H9 (cell line): ENCODE data around the gene UCHL1. TPM values are rescaled to one million over a fixed set of nuclear protein-coding genes. Genes with fewer than 3 reads are reported as not detected.
"Not testable (repeated sequence)": the region's sequence is repeated elsewhere in the genome, so short reads cannot be mapped to it uniquely, and the experiment has no call there.

Experiments used
- DNase-seq: peaks from one replicate; pipeline ENCODE4 v3.0.0-alpha.2; 2017
- H2AFZ ChIP-seq: one replicate; pipeline ENCODE4 v1.6.1; 2013; ENCODE audit warnings: mild to moderate bottlenecking, low read length, control low read depth, moderate library complexity
- H2AK5ac ChIP-seq: 2 replicates; pipeline ENCODE4 v1.6.1; 2013; ENCODE audit warnings: low read length, control low read depth, mixed read lengths; ENCODE audit not compliant: insufficient read length
- H2BK120ac ChIP-seq: one replicate; pipeline ENCODE4 v1.6.1; 2013; ENCODE audit warnings: low read depth, mild to moderate bottlenecking, low read length, control low read depth, inconsistent platforms; ENCODE audit not compliant: poor library complexity, severe bottlenecking
- H2BK12ac ChIP-seq: 2 replicates; pipeline ENCODE4 v1.6.1; 2013; ENCODE audit warnings: low read length, control low read depth, mixed read lengths, low read depth; ENCODE audit not compliant: insufficient read length
- H2BK15ac ChIP-seq: 2 replicates; pipeline ENCODE4 v1.6.1; 2013; ENCODE audit warnings: low read depth, low read length, control low read depth
- H2BK20ac ChIP-seq: one replicate; pipeline ENCODE4 v1.6.1; 2013; ENCODE audit warnings: low read depth, mild to moderate bottlenecking, low read length, control low read depth, inconsistent platforms; ENCODE audit not compliant: poor library complexity, severe bottlenecking
- H2BK5ac ChIP-seq: 2 replicates; pipeline ENCODE4 v1.6.1; 2013; ENCODE audit warnings: low read length, control low read depth, mixed read lengths; ENCODE audit not compliant: insufficient read length
- H3K14ac ChIP-seq: 2 replicates; pipeline ENCODE4 v1.6.1; 2013; ENCODE audit warnings: low read length, control low read depth; ENCODE audit not compliant: insufficient read depth
- H3K18ac ChIP-seq: 2 replicates; pipeline ENCODE4 v1.6.1; 2013; ENCODE audit warnings: low read depth, mild to moderate bottlenecking, mixed read lengths, low read length, control low read depth; ENCODE audit not compliant: insufficient read length
- H3K23ac ChIP-seq: 2 replicates; pipeline ENCODE4 v1.6.1; 2013; ENCODE audit warnings: low read length, control low read depth, mixed read lengths, low read depth; ENCODE audit not compliant: insufficient read length
- H3K23me2 ChIP-seq: 2 replicates; pipeline ENCODE4 v1.6.1; 2013; ENCODE audit warnings: low read depth, mild to moderate bottlenecking, mixed read lengths, low read length, control low read depth; ENCODE audit not compliant: insufficient read length, poor library complexity, severe bottlenecking
- H3K27ac ChIP-seq: 2 replicates; pipeline ENCODE4 v1.5.1; 2013; ENCODE audit warnings: low read length, control low read depth, mixed read lengths, low read depth; ENCODE audit not compliant: insufficient read length
- H3K27me3 ChIP-seq: 2 replicates; pipeline ENCODE4 v1.6.1; 2013; ENCODE audit warnings: low read length, control low read depth, inconsistent platforms; ENCODE audit not compliant: insufficient read depth
- H3K4ac ChIP-seq: 2 replicates; pipeline ENCODE4 v1.6.1; 2013; ENCODE audit warnings: low read depth, mild to moderate bottlenecking, control low read depth, inconsistent platforms, low read length, moderate library complexity
- H3K4me1 ChIP-seq: 2 replicates; pipeline ENCODE4 v1.6.1; 2013; ENCODE audit warnings: low read length, control low read depth, inconsistent platforms; ENCODE audit not compliant: insufficient read depth
- H3K4me2 ChIP-seq: 2 replicates; pipeline ENCODE4 v1.6.1; 2013; ENCODE audit warnings: low read length, control low read depth, mixed read lengths; ENCODE audit not compliant: insufficient read length, insufficient read depth
- H3K56ac ChIP-seq: 2 replicates; pipeline ENCODE4 v1.6.1; 2013; ENCODE audit warnings: low read depth, mild to moderate bottlenecking, mixed read lengths, low read length, control low read depth; ENCODE audit not compliant: insufficient read length
- H3K79me1 ChIP-seq: 2 replicates; pipeline ENCODE4 v1.6.1; 2013; ENCODE audit warnings: low read depth, mild to moderate bottlenecking, moderate library complexity, low read length, control low read depth, inconsistent platforms; ENCODE audit not compliant: insufficient read depth, poor library complexity, severe bottlenecking
- H3K79me2 ChIP-seq: 2 replicates; pipeline ENCODE4 v1.6.1; 2013; ENCODE audit warnings: low read length, control low read depth, inconsistent platforms; ENCODE audit not compliant: insufficient read depth
- H3K9ac ChIP-seq: 2 replicates; pipeline ENCODE4 v1.6.1; 2013; ENCODE audit warnings: low read length, control low read depth, mixed read lengths; ENCODE audit not compliant: insufficient read length; ENCODE audit errors: extremely low read depth
- H3K9me3 ChIP-seq: one replicate; pipeline ENCODE4 v1.6.1; 2013; ENCODE audit warnings: low read depth, low read length, inconsistent platforms; ENCODE audit not compliant: control insufficient read depth
- H3T11ph ChIP-seq: one replicate; pipeline ENCODE4 v1.6.1; 2013; ENCODE audit warnings: mild to moderate bottlenecking, low read length, control low read depth, inconsistent platforms
- H4K20me1 ChIP-seq: one replicate; pipeline ENCODE4 v1.6.1; 2013; ENCODE audit not compliant: control insufficient read depth, insufficient read length, insufficient read depth
- H4K5ac ChIP-seq: 2 replicates; pipeline ENCODE4 v1.6.1; 2013; ENCODE audit warnings: low read depth, mild to moderate bottlenecking, mixed read lengths, low read length, control low read depth; ENCODE audit not compliant: insufficient read length
- H4K8ac ChIP-seq: replicated peaks from 2 replicates; pipeline ENCODE4 v1.6.1; 2013; ENCODE audit warnings: low read length, control low read depth, mixed read lengths, low read depth; ENCODE audit not compliant: insufficient read length
- H4K91ac ChIP-seq: 2 replicates; pipeline ENCODE4 v1.6.1; 2013; ENCODE audit warnings: low read depth, mild to moderate bottlenecking, moderate library complexity, mixed read lengths, low read length, control low read depth; ENCODE audit not compliant: insufficient read length
- H3K27ac Mint-ChIP-seq, 3 experiments: 2 replicates in 2 of 3; 3 replicates in 1 of 3; pipeline ENCODE4 v1.8.0; 2020 to 2021; ENCODE audit warnings: mixed read lengths in 3 of 3, mild to moderate bottlenecking in 1 of 3, moderate library complexity in 1 of 3
- H3K27me3 Mint-ChIP-seq: 2 replicates; pipeline ENCODE4 v1.8.0; 2021; ENCODE audit warnings: low read depth, mild to moderate bottlenecking, moderate library complexity, mixed read lengths
- H3K36me3 Mint-ChIP-seq, 3 experiments: 2 replicates in 2 of 3; 3 replicates in 1 of 3; pipeline ENCODE4 v1.8.0; 2020 to 2021; ENCODE audit warnings: low read depth in 3 of 3, mixed read lengths in 3 of 3; ENCODE audit not compliant: insufficient read depth in 1 of 3
- H3K4me1 Mint-ChIP-seq, 2 experiments: 2 replicates each; pipeline ENCODE4 v1.8.0; 2020; ENCODE audit warnings: mixed read lengths in 2 of 2
- H3K4me3 Mint-ChIP-seq, 2 experiments: 2 replicates in 1 of 2; 3 replicates in 1 of 2; pipeline ENCODE4 v1.8.0; 2020 to 2021; ENCODE audit warnings: mild to moderate bottlenecking in 2 of 2, mixed read lengths in 2 of 2, moderate library complexity in 1 of 2
- H3K9me3 Mint-ChIP-seq, 2 experiments: 2 replicates in 1 of 2; 3 replicates in 1 of 2; pipeline ENCODE4 v1.8.0; 2020; ENCODE audit warnings: mild to moderate bottlenecking in 2 of 2, mixed read lengths in 2 of 2, moderate library complexity in 1 of 2
- CTCF ChIP-seq: fragments of 200-600 bp; sonication (generic); conservative IDR thresholded peaks from 3 replicates; pipeline ENCODE4 v1.8.0; 2021; ENCODE audit warnings: antibody characterized with exemption, mild to moderate bottlenecking
- whole genome bisulfite sequencing: extraction: QIAGEN DNeasy Blood & Tissue Kit; methylation state at CpG from one replicate; pipeline ENCODE4 v1.1.7; 2013; ENCODE audit warnings: missing lambda C conversion rate, low lambda C conversion rate, mixed read lengths; ENCODE audit not compliant: insufficient read length; ENCODE audit errors: extremely low coverage; 5-methylcytosine and 5-hydroxymethylcytosine counted together
- total RNA-seq: library from RNA; stranded (reverse); gene quantifications from 2 replicates; pipeline ENCODE4 v1.2.1, GENCODE V29; 2021

UCHL1 gene
- total RNA-seq, 1 experiment from 2014 or later: 513 TPM

GRCh38 chr4:41269682-41270081, 13.0 kb downstream of the UCHL1 start:
- Histone ChIP-seq H3K14ac (no peak overlapping the region), H2AFZ (no peak overlapping the region), H2BK120ac (no peak overlapping the region), H3K4ac (no peak overlapping the region), H3K23ac (no peak overlapping the region), H2BK20ac (no peak overlapping the region), H4K8ac (no peak overlapping the region), H3K79me2 (no peaks in the 10 kb centered on the region), H4K5ac (no peak overlapping the region), H3K27me3 (no peaks in the 10 kb centered on the region), H2BK15ac (no peak overlapping the region), H3T11ph (no peak overlapping the region), H2AK5ac (no peak overlapping the region), H3K27ac (no peak overlapping the region), H3K9me3 (no peaks in the 10 kb centered on the region), H4K91ac (no peak overlapping the region), H4K20me1 (no peaks in the 10 kb centered on the region), H2BK12ac (no peak overlapping the region), H3K4me1 (no peaks in the 10 kb centered on the region), H3K79me1 (no peaks in the 10 kb centered on the region), H3K23me2 (no peaks in the 10 kb centered on the region), H3K9ac (no peak overlapping the region), H3K18ac (no peak overlapping the region), H3K56ac (no peak overlapping the region), H3K4me2 (no peak overlapping the region), H2BK5ac (no peak overlapping the region)
- no peak for DNase-seq
- H3K4me1 Mint-ChIP-seq: no peaks in the 10 kb centered on the region
- H3K36me3 Mint-ChIP-seq: peaks cover 29 to 53% (median 52%) of the 10 kb centered on the region in 3 experiments
- 0 out of 7 replicates have a peak overlapping the region, but pooled peaks of 1 of the 3 experiments have one; percentile 32 for H3K27ac Mint-ChIP-seq
- peaks cover 0 to 2% of the 10 kb centered on the region in 2 experiments; a peak in 3 of 5 replicates for H3K9me3 Mint-ChIP-seq
- no peak for TF ChIP-seq CTCF
- no peaks in the 10 kb centered on the region for H3K27me3 Mint-ChIP-seq
- no peak overlapping the region for H3K4me3 Mint-ChIP-seq

- not testable (repeated sequence) for H2BK20ac ChIP-seq, H3K23ac ChIP-seq, H2BK12ac ChIP-seq, H4K20me1 ChIP-seq, H3K9ac ChIP-seq, H3K4me3 Mint-ChIP-seq, H3K9me3 ChIP-seq, H3K27me3 ChIP-seq, H3K14ac ChIP-seq, H3K4me2 ChIP-seq, DNase-seq, H3K4me1 Mint-ChIP-seq, H3K56ac ChIP-seq, H2BK5ac ChIP-seq, H4K91ac ChIP-seq, H2AFZ ChIP-seq, H3K79me1 ChIP-seq, H3K4ac ChIP-seq, H4K5ac ChIP-seq, H3K4me1 ChIP-seq, H2BK15ac ChIP-seq, H2AK5ac ChIP-seq, H3K27ac ChIP-seq, H3T11ph ChIP-seq, H3K27ac Mint-ChIP-seq, H3K27me3 Mint-ChIP-seq, H4K8ac ChIP-seq, H3K18ac ChIP-seq, H3K79me2 ChIP-seq, H3K23me2 ChIP-seq, H2BK120ac ChIP-seq
- no CpG with 5 or more reads among the region's 13 CpGs for WGBS
- H3K36me3 Mint-ChIP-seq: peaks cover 19 to 33% (median 29%) of the 10 kb centered on the region in 3 experiments
- peaks cover 18 to 21% of the 10 kb centered on the region in 2 experiments for H3K9me3 Mint-ChIP-seq
These were observed 19.2 kb downstream of the UCHL1 start for GRCh38 chr4:41275931-41276330.
